Measurements from ENCODE around the gene MB21D2.

MB21D2 gene

GRCh38 chr3:192833177-192833890 lies 84.3 kb downstream of the MB21D2 start (continued):
- TF ChIP-seq CTCF (tag by site-specific recombination; IDR thresholded peaks at IDR 0.05) (no peak), ZNF114 (tag by site-specific recombination; IDR thresholded peaks at IDR 0.05) (no peak), ZNF521 (tag by site-specific recombination; IDR thresholded peaks at IDR 0.05) (no peak), ZNF221 (tag by site-specific recombination; IDR thresholded peaks at IDR 0.05; ENCODE audit: borderline replicate concordance) (no peak), ZNF19 (tag by site-specific recombination; IDR thresholded peaks at IDR 0.05; ENCODE audit: low read depth) (no peak), ZBTB8A (tag by site-specific recombination; IDR thresholded peaks at IDR 0.05) (peak; percentile 34; the same call in 1 of the 2 replicates), ZNF580 (tag by site-specific recombination; IDR thresholded peaks at IDR 0.05) (no peak), ZNF558 (tag by site-specific recombination; IDR thresholded peaks at IDR 0.05) (no peak), PRDM4 (tag by site-specific recombination; IDR thresholded peaks at IDR 0.05) (no peak), ZNF677 (tag by site-specific recombination; IDR thresholded peaks at IDR 0.05) (no peak), REST (tag by site-specific recombination; IDR thresholded peaks at IDR 0.05) (no peak), HOXD13 (CRISPR knock-in tag; IDR thresholded peaks at IDR 0.05; ENCODE audit: borderline replicate concordance) (no peak), ZNF629 (tag by site-specific recombination; IDR thresholded peaks at IDR 0.05) (peak; percentile 62), SCRT2 (tag by site-specific recombination; IDR thresholded peaks at IDR 0.05) (no peak), ZNF121 (tag by site-specific recombination; IDR thresholded peaks at IDR 0.05) (no peak), ZNF26 (tag by site-specific recombination; IDR thresholded peaks at IDR 0.05) (no peak), ZNF843 (tag by site-specific recombination; IDR thresholded peaks at IDR 0.05) (no peak), KLF8 (tag by site-specific recombination; IDR thresholded peaks at IDR 0.05) (no peak), SP7 (tag by site-specific recombination; IDR thresholded peaks at IDR 0.05) (peak; percentile 78), ZNF366 (tag by site-specific recombination; conservative IDR thresholded peaks at IDR 0.05) (peak; percentile 45), ZNF530 (tag by site-specific recombination; IDR thresholded peaks at IDR 0.05; ENCODE audit: low read depth) (no peak), ZNF529 (tag by site-specific recombination; IDR thresholded peaks at IDR 0.05; ENCODE audit: insufficient replicate concordance) (no peak), REPIN1 (tag by site-specific recombination; IDR thresholded peaks at IDR 0.05; ENCODE audit: low read depth) (no peak), ZFP69B (tag by site-specific recombination; IDR thresholded peaks at IDR 0.05) (no peak), ZNF561 (tag by site-specific recombination; IDR thresholded peaks at IDR 0.05; ENCODE audit: borderline replicate concordance) (no peak), ZNF510 (tag by site-specific recombination; IDR thresholded peaks at IDR 0.05; ENCODE audit: insufficient replicate concordance) (no peak), ZNF335 (tag by site-specific recombination; conservative IDR thresholded peaks at IDR 0.05) (peak; percentile 53)

Data from HEK293 (cell line).